HG03097 (cell line): ENCODE results near the gene ADRA2C.

Experiments used
- ATAC-seq: cut with Tn5 transposase; IDR thresholded peaks from one replicate; pipeline ENCODE4 v1.9.1; 2021; ENCODE audit not compliant: unreplicated experiment, low FRiP score

The ADRA2C gene

GRCh38 chr4:3756343-3757059 is 9.7 kb upstream of the ADRA2C start:
- ATAC-seq = no peak

GRCh38 chr4:3759236-3759635 is 6.9 kb upstream of the ADRA2C start:
- ATAC-seq = no peak

GRCh38 chr4:3760346-3760745 is 5.8 kb upstream of the ADRA2C start:
- ATAC-seq = no peak

- ATAC-seq = no peak
Measured at GRCh38 chr4:3760841-3761240, 5.3 kb upstream of the ADRA2C start.

GRCh38 chr4:3762264-3762663 is 3.9 kb upstream of the ADRA2C start:
- no peak for ATAC-seq

- ATAC-seq = no peak
Measured at GRCh38 chr4:3762753-3763549, 3.2 kb upstream of the ADRA2C start.

- no peak for ATAC-seq
Measured at GRCh38 chr4:3765271-3766035, 732 bp upstream of the ADRA2C start.

- ATAC-seq = no peak
Measured at GRCh38 chr4:3766785-3767569, 792 bp downstream of the ADRA2C start.

GRCh38 chr4:3767570-3768288 is 1.5 kb downstream of the ADRA2C start:
- ATAC-seq = no peak

- ATAC-seq = no peak
Measured at GRCh38 chr4:3768842-3769641, 2.9 kb downstream of the ADRA2C start.

GRCh38 chr4:3769642-3770184 is 3.5 kb downstream of the ADRA2C start:
- no peak for ATAC-seq

- ATAC-seq = no peak
Measured at GRCh38 chr4:3770323-3771163, 4.4 kb downstream of the ADRA2C start.

GRCh38 chr4:3771164-3771809 is 5.1 kb downstream of the ADRA2C start:
- ATAC-seq = no peak

GRCh38 chr4:3771939-3772495 is 5.8 kb downstream of the ADRA2C start:
- no peak for ATAC-seq

GRCh38 chr4:3772632-3773031 is 6.4 kb downstream of the ADRA2C start:
- no peak for ATAC-seq

GRCh38 chr4:3773552-3774001 is 7.4 kb downstream of the ADRA2C start:
- no peak for ATAC-seq

- no peak for ATAC-seq
Measured at GRCh38 chr4:3774253-3774883, 8.2 kb downstream of the ADRA2C start.
